SIG-M5 treated with dmso at 0.1 percent for 504 hours (cell line): ENCODE results near the gene METTL18.
"Not testable (repeated sequence)": the region's sequence is repeated elsewhere in the genome, so short reads cannot be mapped to it uniquely, and the experiment has no call there.

Source experiments
- DNase-seq: peaks from one replicate; lab custom pipeline; 2025; ENCODE audit not compliant: unreplicated experiment; lab: John Stamatoyannopoulos, UW

Gene METTL18

DNA sequence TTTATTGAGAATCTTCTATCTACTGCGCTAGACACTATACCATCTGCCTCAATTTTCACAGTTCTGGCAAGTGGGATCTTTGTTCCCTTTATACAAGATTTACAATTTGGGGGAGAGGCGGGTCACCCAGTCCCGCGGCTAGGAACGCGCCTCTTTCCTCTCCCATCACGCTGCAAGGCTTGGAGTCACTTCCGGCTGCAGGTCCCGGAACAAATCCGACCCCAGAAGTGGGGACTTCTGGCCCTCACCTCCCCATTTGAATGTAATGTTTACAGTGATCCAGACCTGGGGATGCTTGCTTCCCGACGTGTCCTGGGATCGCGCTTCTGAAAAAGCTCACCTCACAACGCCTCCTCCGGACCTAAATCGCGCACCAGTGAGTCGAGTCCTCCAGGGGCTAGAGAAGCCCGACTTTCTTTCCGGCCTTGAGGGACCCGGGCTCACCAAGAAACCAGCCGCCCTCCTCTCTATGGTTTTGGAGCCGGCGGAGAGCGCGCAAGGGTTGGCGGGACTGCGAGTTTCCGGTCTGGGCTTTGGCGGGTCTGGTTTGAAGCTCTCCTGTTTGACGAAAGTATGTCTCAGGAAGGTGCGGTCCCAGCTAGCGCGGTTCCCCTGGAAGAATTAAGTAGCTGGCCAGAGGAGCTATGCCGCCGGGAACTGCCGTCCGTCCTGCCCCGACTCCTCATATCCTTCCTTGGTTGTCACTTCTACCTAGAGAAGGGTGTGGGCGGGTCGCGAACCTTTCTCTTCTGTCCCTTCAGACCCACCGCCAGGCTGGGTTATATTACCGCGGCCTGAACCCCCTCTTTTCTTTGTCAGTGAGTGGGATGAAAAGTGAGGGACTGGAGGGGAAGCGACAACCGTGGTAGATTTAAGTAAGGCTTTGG lies at the start of gene METTL18:
METTL18 (minus strand) TSS at position 378 of the 887 bp plus-strand sequence. CDS start 1,212 bp downstream, outside the sequence.
- DNase-seq, result peak; percentile 97

DNA sequence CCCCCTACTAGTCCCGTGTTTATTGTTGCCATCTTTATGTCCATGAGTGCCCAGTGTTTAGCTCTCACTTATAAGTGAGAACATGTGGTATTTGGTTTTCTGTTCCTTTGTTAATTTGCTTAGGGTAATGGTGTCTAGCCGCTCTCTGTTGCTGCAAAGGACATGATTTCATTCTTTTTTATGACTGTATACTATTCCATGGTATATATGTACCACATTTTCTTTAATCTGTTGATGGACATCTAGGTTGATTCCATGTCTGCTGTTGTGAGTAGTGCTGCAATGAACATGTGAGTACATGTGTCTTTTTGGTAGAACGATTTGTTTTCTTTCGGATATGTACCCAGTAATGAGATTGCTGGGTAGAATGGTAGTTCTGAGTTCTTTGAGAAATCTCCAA lies 44.2 kb upstream of the METTL18 start:
- no peak for DNase-seq

DNA sequence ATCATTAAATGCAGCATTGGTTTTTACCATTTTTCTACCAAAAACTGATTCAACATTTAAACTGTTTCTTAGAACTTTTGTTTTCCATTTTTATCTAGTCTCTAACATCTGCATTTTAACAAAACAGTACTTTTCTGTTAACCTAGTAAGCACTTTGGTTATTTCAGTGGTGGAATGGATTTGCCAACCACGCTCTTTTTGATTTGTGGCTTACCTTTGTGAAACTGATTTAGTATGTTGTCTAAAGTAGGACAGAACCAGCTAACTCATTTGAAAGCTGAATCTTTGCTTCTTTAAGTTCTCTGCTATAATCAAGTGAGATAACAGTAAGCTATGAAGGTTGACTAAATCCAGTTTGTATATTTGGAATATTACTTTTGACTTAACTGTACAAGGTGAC lies 41.5 kb upstream of the METTL18 start:
- no peak for DNase-seq

DNA sequence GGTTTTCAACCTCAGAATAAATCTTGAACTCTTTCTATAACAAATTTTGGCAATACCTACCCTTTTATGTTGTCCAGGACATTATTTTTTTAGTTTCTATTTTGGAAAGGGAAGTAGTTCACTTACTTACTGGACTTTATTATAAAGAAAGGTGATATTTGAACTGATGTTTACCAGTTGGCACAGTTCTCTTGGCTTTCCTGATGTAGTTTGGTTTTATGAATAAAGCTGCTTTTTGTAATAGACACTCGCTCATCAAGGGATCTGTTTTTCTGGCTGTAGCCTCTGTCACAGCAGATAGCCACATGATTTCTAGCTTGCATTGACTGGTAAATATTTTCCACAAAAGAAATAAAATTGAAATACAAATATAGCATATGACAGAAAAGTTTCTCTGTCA lies 40.9 kb upstream of the METTL18 start:
- DNase-seq, result no peak

DNA sequence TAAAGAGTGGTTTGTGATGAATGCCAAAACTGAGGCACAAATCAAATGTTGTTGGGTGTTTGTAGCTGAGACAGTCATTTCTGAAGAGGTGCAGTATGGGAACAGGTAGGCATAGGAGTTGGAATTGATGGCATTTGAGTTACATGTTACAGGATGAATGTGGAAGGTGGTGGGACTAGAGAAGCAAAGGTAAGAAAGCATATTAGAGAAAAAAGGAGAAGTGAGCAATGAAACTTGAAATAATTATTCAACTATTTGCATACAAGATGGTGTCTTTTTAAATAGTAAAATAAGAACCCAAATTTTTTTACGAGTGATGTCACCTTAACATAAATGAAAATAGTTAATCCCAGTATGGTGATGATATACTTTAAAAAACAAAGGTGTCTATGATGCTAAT lies 40.2 kb upstream of the METTL18 start:
- no peak for DNase-seq

DNA sequence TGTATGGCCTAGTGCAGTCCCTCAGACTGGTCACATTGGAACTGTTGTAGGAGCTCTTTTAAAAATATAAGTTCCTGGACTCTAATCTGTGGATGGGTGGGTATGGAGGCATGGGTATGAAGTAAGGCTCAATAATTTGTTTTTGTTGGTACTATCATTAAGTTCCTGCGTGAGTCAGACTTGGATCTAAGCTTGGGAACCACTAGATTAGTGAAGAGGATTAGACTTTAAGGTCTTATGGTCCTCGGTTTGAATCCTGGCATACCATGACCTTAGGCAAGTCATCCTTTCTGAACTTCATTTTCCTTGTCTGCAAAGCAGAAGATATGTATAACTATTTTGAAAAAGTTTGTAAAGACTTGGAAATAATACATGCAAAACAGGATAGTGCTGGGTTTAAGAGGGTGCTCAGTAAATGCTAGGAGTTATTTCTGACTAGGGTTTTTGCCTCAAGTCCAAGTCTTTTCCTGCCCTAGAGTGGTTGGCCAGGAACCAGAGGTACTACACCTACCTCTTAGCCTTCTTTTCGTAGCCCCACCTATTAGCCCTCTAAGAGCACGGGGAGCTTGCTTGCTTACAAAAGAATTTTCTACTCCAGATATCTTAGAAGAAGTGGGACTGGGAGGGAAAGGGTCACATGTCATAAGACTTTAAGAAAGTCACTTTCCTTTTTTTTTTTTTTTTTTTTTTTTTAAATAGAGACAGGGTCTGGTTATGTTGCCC lies 38.6 kb upstream of the METTL18 start:
- DNase-seq, result no peak

DNA sequence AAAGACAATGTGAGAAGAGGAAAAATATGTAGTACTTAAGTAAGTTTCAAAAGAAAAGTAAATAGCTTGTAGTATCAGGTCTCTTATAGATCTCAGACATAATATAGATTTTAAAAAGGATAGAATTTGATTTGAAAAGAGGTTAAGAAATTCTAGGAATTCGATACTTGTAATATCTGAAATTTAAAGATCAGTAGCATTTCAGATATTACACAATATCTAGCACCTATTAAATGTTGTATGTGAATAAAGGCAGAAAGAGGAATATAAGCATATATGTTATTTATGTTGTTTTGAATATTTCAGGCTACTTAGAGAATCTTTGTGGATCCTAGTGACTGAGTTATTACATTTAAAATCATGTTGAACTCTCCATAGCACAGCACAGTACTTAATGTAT lies 35.0 kb upstream of the METTL18 start:
- DNase-seq, result no peak

DNA sequence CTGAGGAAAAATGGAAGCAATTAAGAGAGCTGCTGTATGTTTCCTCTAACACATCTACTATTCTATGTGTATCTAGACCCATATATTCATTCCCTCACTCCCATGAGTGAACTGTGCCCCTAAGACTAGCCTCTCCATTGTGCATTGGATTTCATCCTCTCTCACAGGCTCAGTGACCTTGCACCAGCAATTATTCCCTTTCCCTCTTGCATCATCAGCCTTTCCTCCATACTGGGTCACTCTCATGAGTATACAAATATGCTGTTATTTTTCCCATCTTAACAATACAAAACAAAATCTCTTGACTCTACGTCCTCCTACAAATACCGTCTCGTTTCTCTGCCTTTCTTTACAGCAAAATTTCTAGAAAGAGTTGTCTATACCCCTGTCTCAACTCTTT lies 29.4 kb upstream of the METTL18 start:
- no peak for DNase-seq

DNA sequence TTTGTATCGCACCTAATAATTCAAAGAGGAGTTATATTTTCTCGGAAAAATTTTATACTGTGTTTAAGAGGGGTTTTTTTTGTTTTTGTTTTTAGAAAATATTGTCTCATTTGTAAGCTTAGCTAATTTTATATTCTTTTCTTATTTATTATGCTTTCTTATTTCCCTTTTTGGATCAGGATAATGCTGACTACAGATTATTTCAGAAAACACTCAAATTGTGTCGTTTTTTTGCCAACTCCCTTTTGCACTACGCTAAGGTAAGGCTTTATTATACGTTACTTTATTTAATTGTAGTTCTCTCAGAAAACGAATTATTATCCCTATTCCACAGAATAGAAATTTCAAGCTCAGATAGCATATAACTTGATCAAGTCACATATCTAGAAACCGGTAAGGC lies 26.8 kb upstream of the METTL18 start:
- no peak for DNase-seq

DNA sequence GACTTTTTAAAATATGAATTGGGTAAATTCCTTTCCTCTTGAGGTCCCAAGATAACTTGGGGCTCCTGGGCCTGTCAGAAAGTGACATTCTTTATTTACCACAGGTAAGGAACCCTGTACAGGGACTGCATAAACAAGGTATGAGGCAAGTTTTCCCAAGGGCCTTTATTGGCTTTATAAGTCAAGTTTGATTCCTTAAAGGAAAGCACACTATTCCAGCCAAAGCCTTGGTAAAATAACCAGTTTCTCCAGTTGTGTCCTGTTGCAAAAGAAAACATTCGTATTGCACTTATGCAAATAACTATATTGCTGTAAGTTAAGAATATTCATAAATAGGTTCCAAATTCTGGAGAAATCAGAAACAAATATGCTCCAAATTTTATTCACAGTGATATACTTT lies 21.9 kb upstream of the METTL18 start:
- DNase-seq, result no peak

DNA sequence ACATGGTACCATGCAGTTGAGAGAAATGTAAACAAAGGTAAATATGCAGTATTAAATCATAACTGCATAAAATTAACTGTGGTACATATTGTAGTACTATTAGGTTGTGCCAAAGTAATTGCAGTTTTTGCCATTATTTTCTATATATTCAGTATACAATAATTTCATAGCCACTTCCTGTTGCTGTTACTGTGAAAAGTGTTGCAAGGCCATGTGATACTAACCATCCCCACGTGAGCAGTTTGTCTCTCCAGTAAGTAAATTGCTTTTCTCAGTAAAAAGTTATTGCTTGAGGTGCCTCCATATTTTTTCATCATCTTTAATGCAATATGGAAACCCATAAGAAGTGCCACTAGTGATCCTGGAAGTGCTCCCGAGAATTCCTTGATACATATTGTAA lies 19.6 kb upstream of the METTL18 start:
- DNase-seq, result no peak

DNA sequence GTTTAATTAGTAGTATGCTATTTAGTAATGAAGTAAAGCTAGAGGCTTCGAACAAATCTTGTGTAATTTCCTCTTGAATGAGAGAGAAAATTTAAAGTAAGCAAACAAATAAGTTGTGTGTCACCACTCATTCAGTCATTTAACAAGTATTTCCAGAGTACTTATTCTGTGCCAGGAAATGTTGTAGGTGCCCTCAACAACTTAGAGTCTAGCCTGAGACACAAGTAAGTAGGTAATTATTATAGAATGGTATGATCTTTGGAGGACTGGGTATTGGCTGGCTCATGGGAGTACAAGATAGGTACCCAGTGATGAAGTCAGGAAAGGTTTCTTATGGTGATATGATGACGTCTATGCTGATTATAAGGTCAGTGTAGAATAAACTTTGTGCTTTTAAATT lies 17.4 kb upstream of the METTL18 start:
- DNase-seq, result no peak

DNA sequence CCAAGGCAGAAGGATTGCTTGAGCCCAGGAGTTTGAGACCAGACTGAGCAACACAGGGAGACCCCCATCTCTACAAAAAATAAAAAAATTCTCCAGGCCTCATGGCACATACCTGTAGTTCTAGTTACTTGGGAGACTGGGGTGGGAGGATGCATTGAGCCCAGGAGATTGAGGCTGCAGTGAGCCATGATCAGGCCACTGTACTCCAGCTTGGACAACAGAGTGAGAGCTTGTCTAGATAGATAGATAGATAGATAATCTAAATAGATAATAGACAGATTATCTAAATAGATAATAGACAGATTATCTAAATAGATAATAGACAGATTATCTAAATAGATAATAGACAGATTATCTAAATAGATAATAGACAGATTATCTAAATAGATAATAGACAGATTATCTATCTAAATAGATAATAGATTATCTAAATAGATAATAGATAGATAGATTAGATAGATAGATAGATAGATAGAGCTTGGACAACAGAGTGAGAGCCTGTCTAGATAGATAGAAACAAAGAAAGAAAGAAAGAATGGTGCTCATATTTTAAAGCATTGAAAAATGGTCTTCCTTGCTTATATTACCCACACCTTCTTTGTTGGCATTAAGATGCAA lies 16.8 kb upstream of the METTL18 start:
- not testable (repeated sequence) for DNase-seq

DNA sequence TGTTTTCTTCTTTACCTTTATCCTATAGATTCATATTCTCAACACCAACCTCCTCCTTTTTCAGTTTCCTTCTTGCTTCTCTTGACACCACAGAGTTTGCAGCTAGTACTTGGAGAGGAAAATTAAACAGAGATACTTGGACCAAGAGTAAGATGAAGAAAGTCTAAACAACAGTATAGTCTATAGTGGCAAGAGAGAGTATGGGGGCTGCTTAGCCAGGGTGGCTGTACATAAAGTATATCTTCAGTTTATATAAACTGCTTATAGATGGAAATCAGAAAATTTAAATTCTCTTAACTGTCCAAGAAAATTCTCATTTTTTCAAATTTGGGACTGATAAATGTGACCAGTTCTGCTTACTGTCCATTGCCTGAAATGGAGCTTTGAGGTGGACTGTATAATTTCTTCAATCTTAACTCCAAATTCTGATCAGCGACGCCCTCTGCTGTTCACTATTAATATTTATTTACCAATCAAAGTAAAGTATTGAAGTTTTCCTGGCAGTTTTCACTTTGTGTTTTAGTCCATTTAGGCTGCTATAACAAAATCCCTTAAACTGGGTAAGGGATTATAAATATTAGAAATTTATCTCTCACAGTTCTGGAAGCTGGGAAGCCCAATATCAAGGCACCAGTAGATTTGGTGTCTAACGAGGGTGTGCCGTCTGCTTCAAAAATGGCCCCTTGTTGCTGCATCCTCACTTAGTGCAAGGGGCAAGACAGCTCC lies 14.8 kb upstream of the METTL18 start:
- peak; percentile 35 for DNase-seq

DNA sequence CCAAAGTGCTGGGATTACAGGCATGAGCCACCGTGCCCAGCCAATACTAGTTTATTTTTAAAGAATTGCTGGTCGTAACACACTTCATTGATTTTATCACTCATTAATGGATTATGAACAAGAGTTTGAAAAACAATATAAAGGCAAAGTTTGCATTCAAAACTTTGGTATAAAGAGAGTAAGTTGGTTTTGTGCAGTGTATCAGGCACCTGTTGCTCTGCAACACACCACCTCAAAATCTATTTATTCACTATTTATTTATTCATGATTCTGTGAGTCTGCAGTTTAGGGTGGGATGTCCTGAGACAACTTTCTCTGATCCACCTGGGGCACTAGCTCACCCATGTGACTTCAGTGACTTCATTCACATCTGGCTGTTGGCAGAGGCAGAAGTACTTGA lies 10.2 kb upstream of the METTL18 start:
- no peak for DNase-seq

DNA sequence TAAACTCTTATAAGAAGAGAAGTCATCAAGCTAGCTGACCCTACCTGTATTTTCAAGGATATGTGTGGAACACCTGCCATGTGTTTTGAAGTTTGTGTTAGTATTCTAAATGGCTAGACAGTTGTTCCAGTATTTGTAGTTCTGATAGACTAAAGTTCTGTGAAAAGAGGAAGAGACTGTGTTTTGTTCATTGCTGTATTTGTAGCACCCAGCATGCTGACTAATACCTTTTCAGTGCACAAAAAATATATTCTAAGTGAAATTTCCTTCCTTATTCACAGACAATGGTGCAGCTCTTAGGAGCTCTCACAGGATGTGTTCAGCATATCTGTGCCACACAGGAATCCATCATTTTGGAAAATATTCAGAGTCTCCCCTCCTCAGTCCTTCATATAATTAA lies 8.2 kb upstream of the METTL18 start:
- peak; percentile 35 for DNase-seq

DNA sequence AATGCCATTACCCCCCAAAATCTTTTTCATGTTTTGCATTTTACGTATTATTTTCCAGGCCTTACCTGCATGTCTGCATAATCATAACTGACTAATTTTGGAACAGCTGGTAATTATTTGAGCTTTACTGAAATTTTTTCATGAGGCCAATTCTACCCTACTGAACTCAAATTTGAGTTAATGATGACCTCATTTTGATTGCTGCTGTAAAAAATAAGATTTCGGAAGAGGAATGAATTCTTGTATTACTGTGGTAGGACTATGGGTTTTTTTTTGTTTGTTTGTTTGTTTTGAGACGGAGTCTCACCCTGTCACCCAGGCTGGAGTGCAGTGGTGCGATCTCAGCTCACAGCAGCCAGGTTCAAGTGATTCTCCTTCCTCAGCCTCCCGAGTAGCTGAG lies 2.6 kb upstream of the METTL18 start:
- no peak for DNase-seq

DNA sequence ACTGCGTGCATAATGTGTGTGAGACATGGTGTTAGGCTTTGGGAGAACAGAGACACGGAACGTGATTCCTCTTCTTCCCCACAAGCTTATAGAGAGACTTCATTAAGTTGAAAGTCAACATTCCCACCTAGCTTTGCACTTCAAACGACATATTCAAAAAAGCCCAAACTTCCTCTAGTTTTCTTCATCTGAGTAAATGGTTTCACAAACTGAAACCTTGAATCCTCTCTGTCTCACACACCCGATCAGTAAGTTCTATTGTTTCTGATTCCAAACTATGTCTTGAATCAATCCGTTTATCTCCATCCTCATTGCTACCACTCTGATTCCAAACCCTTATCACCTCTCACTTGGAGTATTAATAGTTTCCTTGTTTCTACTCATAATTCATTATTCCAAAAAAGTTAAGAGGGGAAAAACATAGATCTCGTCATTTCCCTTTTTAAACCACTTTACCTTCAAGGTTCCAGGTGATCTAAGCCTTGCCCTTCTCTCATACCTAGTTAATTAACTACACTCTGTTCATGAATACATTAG lies 1.6 kb upstream of the METTL18 start:
- no peak for DNase-seq

DNA sequence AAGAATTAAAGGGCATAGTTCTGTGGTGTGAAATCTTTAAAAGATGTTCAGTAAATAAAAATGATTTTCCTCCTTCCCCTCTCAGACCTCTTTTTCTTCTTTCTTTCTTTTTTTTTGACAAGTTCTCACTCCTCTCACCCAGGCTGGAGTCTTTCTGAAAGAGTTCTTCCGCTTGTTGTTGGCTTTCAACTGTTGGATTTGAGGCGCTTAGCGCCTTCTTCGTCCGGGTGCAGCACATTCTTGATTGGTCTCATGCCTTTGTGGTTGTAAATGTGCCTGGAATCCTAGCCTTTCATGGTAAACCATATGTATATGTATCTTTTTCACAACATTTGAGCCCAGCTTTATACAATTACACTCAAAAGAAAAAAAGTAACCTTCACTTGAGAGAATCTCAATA lies 980 bp upstream of the METTL18 start:
- peak; percentile 36 for DNase-seq

DNA sequence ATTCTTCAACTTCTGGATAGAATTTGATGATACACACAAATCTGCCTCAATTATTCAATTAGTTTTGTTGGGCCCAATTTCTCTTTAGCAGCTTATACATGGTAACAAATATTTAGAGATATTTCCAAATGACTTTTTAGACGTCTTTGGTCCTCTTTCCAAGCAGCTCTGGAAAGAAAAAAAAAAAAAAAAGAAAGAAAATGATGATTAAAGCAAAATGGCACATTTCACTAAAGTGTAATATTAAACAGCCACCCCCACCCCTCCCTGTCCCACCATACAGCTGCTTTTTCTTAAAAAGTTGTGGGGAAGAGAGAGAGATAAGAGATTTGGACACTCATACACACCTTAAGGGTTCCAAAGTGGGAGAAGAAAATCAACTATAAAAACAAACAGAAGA lies 977 bp downstream of the METTL18 start:
- no peak for DNase-seq

DNA sequence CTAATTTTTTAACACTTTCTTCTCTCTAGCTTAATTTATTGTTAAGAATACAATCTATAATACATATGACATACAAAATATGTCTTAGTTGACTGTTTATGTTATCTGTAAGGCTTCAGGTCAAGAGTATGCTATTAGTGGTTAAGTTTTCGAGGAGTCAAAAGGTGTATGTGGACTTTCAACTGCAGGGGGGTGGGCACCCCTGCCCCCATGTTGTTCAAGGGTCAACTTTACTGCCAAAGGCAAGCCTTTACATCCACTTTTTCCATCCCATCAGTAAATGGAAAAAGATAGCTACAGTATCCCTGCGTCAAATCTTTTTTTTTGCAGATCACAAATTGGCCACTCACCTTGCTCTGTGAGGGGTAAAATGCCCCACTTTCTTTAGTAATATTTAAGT lies 6.3 kb downstream of the METTL18 start:
- no peak for DNase-seq
